K562 (cell line): Measurements from ENCODE around the gene PPT2. TPM values are rescaled to one million over a fixed set of nuclear protein-coding genes. Genes with fewer than 3 reads are reported as not detected.

ENCODE experiments used
- CCAR2 ChIP-seq: fragments of 200-400 bp; formaldehyde crosslinking; IDR thresholded peaks from 2 replicates; pipeline ENCODE4 v1.6.1; 2017; ENCODE audit warnings: mild to moderate bottlenecking, low read depth, low read length
- CEBPB ChIP-seq: fragments of 450-650 bp; IDR thresholded peaks from 2 replicates; pipeline ENCODE4 v1.6.1; 2016; ENCODE audit warnings: missing genetic modification characterization, missing compliant biosample characterization
- E2F3 ChIP-seq: fragments of 250-450 bp; sonication (Bioruptor Pico); IDR thresholded peaks from 2 replicates; pipeline ENCODE4 v1.4.0; 2020; ENCODE audit warnings: mild to moderate bottlenecking
- FIP1L1 ChIP-seq: fragments of 200-400 bp; formaldehyde crosslinking; IDR thresholded peaks from 2 replicates; pipeline ENCODE4 v1.6.1; 2018; ENCODE audit warnings: mild to moderate bottlenecking, low read depth, low read length; ENCODE audit not compliant: poor library complexity, severe bottlenecking
- FOS ChIP-seq: IDR thresholded peaks from 3 replicates; pipeline ENCODE4 v1.6.1; 2011; ENCODE audit not compliant: insufficient read length; ENCODE audit errors: extremely low read depth
- FOXK2 ChIP-seq, 2 experiments: fragments of 450-650 bp; IDR thresholded peaks in 1 of 2; conservative IDR thresholded peaks in 1 of 2; 2 replicates each; pipeline ENCODE4 v1.6.1; 2016; ENCODE audit warnings: low read depth in 2 of 2, mild to moderate bottlenecking in 1 of 2
- KDM4B ChIP-seq, 2 experiments: fragments of 450-650 bp in 1 of 2; sonication (generic) in 1 of 2; IDR thresholded peaks; 2 replicates each; pipeline ENCODE4 v1.6.1; 2016 to 2017; ENCODE audit warnings: borderline replicate concordance in 2 of 2, antibody characterized with exemption in 1 of 2, low read depth in 1 of 2, mild to moderate bottlenecking in 1 of 2
- PHTF2 ChIP-seq: fragments of 250-450 bp; sonication (Bioruptor Pico); IDR thresholded peaks from 2 replicates; pipeline ENCODE4 v1.5.0; 2021; ENCODE audit warnings: mild to moderate bottlenecking
- RAD51 ChIP-seq: fragments of 450-650 bp; IDR thresholded peaks from 2 replicates; pipeline ENCODE4 v1.7.1; 2016; ENCODE audit warnings: low read depth, mild to moderate bottlenecking, borderline replicate concordance
- SETDB1 ChIP-seq: IDR thresholded peaks from one replicate; pipeline ENCODE4 v1.6.1; 2012; ENCODE audit warnings: low read length, control low read depth, inconsistent platforms
- SMARCA4 ChIP-seq: fragments of 450-650 bp; IDR thresholded peaks from 2 replicates; pipeline ENCODE4 v1.6.1; 2016
- SNRNP70 ChIP-seq: fragments of 200-400 bp; formaldehyde crosslinking; optimal IDR thresholded peaks from 2 replicates; pipeline ENCODE3; 2017; ENCODE audit warnings: low read depth, low read length
- TRIM24 ChIP-seq, 2 experiments: fragments of 450-650 bp; IDR thresholded peaks; 2 replicates each; pipeline ENCODE4 v1.6.1; 2016
- XRCC4 ChIP-seq: IDR thresholded peaks from one replicate; pipeline ENCODE4 v1.6.1; 2011; ENCODE audit not compliant: insufficient read depth, insufficient read length; ENCODE audit errors: extremely low read depth
- ZNF133 ChIP-seq: fragments of 250-450 bp; sonication (Bioruptor Pico); IDR thresholded peaks from 2 replicates; pipeline ENCODE4 v1.4.0; 2020; ENCODE audit warnings: mild to moderate bottlenecking
- ZNF140 ChIP-seq: fragments of 250-450 bp; sonication (Bioruptor Pico); IDR thresholded peaks from 2 replicates; pipeline ENCODE4 v1.8.0; 2021; ENCODE audit warnings: moderate library complexity, mild to moderate bottlenecking, inconsistent platforms
- ZNF23 ChIP-seq: fragments of 250-450 bp; sonication (Bioruptor Pico); IDR thresholded peaks from 2 replicates; pipeline ENCODE4 v1.4.0; 2020; ENCODE audit warnings: mild to moderate bottlenecking
- ZNF239 ChIP-seq: fragments of 250-450 bp; sonication (Bioruptor Pico); IDR thresholded peaks from 2 replicates; pipeline ENCODE4 v1.4.0; 2020; ENCODE audit warnings: mild to moderate bottlenecking
- ZNF507 ChIP-seq: conservative IDR thresholded peaks from 2 replicates; pipeline ENCODE4 v1.6.1; 2017; ENCODE audit warnings: missing genetic modification characterization, missing compliant biosample characterization
- ZZZ3 ChIP-seq: fragments of 450-650 bp; IDR thresholded peaks from 2 replicates; pipeline ENCODE4 v1.6.1; 2016; ENCODE audit warnings: antibody characterized with exemption, mild to moderate bottlenecking, moderate library complexity
- polyA plus RNA-seq, 8 experiments: library from polyadenylated mRNA; depleted of rRNA in 4 of 8; stranded (reverse) in 5 of 8; unstranded in 3 of 8; fragments of >200 nt; fragmentation: Nextera tagmentation in 2 of 8; fragmentation: Illumina TruSeq in 1 of 8; extraction: Ambion mirVana in 2 of 8; extraction: Trizol in 1 of 8; gene quantifications; 2 replicates each; pipeline versions ENCODE4 v1.2.1 to v1.2.3, GENCODE V29; 2011 to 2014; ENCODE audit warnings: inconsistent platforms in 1 of 8, missing spikeins in 1 of 8
- total RNA-seq, 7 experiments: library from RNA; depleted of rRNA in 6 of 7; stranded (reverse); fragments of >200 nt in 6 of 7; fragmentation: Illumina TruSeq in 2 of 7; extraction: Trizol in 2 of 7; gene quantifications; 2 replicates each; pipeline versions ENCODE4 v1.2.1 to v1.2.3, GENCODE V29; 2011 to 2021; ENCODE audit warnings: low replicate concordance in 1 of 7
- TF ChIP-seq, protein P1 (sequence below): fragments of 250-450 bp; sonication (Bioruptor Pico); IDR thresholded peaks from 2 replicates; pipeline ENCODE4 v1.5.0; 2021; ENCODE audit warnings: mild to moderate bottlenecking, borderline replicate concordance
- TF ChIP-seq, protein P2 (sequence below): fragments of 250-450 bp; sonication (Bioruptor Pico); IDR thresholded peaks from 2 replicates; pipeline ENCODE4 v1.8.0; 2022; ENCODE audit warnings: moderate library complexity, mild to moderate bottlenecking, inconsistent platforms
- TF ChIP-seq, protein P3 (sequence below): fragments of 250-450 bp; sonication (Bioruptor Pico); IDR thresholded peaks from 2 replicates; pipeline ENCODE4 v1.5.0; 2021
- TF ChIP-seq, protein P4 (sequence below): fragments of 450-650 bp; formaldehyde crosslinking; IDR thresholded peaks from 2 replicates; pipeline ENCODE4 v1.4.0; 2022; ENCODE audit warnings: missing genetic modification characterization

Gene PPT2
- total and polyA plus RNA-seq, 9 of the 15 experiments (the other 6 are each of a cell fraction or from before 2014, with no cell fraction given): 27.4 to 98.8 (median 69.9) TPM

DNA sequence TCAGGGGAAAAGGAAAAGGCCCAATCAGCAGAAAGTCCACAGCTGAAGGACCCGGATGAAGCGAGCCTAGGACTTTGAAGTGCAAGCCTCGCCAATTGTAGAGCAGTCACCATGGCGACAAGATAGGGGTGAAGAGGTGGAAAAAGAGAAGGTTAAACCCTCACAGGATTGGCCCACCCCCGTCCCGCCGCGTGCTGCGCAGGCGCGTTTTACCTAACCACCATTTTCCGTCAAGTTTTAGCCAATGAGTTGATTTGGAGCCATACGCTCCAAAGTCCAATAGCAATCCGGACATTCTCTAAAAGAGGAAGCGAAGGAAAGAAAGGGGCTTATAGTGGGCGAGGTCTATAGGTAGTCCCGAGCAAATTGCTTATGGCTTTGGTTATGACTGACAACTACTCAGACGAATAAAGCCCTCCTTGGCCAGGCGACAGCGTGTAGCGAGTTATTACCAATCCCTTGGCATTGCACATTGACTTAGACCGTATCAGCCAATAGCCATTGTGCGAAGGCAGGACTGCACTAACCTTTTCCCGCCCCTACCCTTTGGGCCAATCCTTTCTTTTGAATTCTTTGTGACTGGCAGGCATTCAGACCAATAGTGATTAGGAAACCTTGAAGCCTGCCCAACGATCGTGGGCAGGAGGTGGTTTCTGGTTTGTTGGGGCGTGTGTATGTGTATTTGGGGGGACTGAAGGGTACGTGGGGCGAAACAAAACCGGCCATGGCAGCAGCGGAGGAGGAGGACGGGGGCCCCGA is 24.0 kb downstream of the PPT2 start, which contains the start of gene RNF5 (continued):
- TF ChIP-seq, protein P1, sequence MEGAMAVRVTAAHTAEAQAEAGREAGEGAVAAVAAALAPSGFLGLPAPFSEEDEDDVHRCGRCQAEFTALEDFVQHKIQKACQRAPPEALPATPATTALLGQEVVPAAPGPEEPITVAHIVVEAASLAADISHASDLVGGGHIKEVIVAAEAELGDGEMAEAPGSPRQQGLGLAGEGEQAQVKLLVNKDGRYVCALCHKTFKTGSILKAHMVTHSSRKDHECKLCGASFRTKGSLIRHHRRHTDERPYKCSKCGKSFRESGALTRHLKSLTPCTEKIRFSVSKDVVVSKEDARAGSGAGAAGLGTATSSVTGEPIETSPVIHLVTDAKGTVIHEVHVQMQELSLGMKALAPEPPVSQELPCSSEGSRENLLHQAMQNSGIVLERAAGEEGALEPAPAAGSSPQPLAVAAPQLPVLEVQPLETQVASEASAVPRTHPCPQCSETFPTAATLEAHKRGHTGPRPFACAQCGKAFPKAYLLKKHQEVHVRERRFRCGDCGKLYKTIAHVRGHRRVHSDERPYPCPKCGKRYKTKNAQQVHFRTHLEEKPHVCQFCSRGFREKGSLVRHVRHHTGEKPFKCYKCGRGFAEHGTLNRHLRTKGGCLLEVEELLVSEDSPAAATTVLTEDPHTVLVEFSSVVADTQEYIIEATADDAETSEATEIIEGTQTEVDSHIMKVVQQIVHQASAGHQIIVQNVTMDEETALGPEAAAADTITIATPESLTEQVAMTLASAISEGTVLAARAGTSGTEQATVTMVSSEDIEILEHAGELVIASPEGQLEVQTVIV (CRISPR knock-in tag): no peak
- TF ChIP-seq TRIM24 (IDR thresholded peaks at IDR 0.05): no peak
- TF ChIP-seq SMARCA4: no peak
- peak; percentile 98 for TF ChIP-seq FOS
- TF ChIP-seq PHTF2 (CRISPR knock-in tag): no peak
- TF ChIP-seq, protein P2, sequence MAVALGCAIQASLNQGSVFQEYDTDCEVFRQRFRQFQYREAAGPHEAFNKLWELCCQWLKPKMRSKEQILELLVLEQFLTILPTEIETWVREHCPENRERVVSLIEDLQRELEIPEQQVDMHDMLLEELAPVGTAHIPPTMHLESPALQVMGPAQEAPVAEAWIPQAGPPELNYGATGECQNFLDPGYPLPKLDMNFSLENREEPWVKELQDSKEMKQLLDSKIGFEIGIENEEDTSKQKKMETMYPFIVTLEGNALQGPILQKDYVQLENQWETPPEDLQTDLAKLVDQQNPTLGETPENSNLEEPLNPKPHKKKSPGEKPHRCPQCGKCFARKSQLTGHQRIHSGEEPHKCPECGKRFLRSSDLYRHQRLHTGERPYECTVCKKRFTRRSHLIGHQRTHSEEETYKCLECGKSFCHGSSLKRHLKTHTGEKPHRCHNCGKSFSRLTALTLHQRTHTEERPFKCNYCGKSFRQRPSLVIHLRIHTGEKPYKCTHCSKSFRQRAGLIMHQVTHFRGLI: no peak
- no peak for TF ChIP-seq XRCC4
- TF ChIP-seq ZNF133 (CRISPR knock-in tag): no peak
- TF ChIP-seq, protein P3, sequence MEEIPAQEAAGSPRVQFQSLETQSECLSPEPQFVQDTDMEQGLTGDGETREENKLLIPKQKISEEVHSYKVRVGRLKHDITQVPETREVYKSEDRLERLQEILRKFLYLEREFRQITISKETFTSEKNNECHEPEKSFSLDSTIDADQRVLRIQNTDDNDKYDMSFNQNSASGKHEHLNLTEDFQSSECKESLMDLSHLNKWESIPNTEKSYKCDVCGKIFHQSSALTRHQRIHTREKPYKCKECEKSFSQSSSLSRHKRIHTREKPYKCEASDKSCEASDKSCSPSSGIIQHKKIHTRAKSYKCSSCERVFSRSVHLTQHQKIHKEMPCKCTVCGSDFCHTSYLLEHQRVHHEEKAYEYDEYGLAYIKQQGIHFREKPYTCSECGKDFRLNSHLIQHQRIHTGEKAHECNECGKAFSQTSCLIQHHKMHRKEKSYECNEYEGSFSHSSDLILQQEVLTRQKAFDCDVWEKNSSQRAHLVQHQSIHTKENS (CRISPR knock-in tag): no peak
- TF ChIP-seq, protein P4, sequence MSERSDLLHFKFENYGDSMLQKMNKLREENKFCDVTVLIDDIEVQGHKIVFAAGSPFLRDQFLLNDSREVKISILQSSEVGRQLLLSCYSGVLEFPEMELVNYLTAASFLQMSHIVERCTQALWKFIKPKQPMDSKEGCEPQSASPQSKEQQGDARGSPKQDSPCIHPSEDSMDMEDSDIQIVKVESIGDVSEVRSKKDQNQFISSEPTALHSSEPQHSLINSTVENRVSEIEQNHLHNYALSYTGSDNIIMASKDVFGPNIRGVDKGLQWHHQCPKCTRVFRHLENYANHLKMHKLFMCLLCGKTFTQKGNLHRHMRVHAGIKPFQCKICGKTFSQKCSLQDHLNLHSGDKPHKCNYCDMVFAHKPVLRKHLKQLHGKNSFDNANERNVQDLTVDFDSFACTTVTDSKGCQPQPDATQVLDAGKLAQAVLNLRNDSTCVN (CRISPR knock-in tag): no peak
- peak; percentile 87 to 90 for TF ChIP-seq FOXK2 (conservative IDR thresholded peaks at IDR 0.05 in 1 of 2, IDR thresholded peaks at IDR 0.05 in 1 of 2; ENCODE audit: low read depth in 2 of 2)
- no peak for TF ChIP-seq FIP1L1
- no peak for TF ChIP-seq E2F3 (CRISPR knock-in tag)
- TF ChIP-seq RAD51: no peak
- TF ChIP-seq SNRNP70: no peak
- peak; percentile 59 for TF ChIP-seq CEBPB (tag)
- no peak for TF ChIP-seq ZNF507 (tag)
- TF ChIP-seq SETDB1: no peak
- TF ChIP-seq ZNF140 (CRISPR knock-in tag): no peak
- no peak for TF ChIP-seq ZNF23 (CRISPR knock-in tag)
- no peak for TF ChIP-seq ZZZ3
- TF ChIP-seq CCAR2: no peak
- TF ChIP-seq KDM4B (IDR thresholded peaks at IDR 0.05; ENCODE audit: borderline replicate concordance in 2 of 2, low read depth in 1 of 2): no peak
- no peak for TF ChIP-seq ZNF239 (CRISPR knock-in tag)
